ENCODE measurements around the gene FAM118A. TPM values are rescaled to one million over a fixed set of nuclear protein-coding genes. Genes with fewer than 3 reads are reported as not detected.

Gene FAM118A
- total and polyA plus RNA-seq, 2 of the 8 experiments (the other 6 are each of a cell fraction or from before 2014, with no cell fraction given): 8.5 to 18.6 TPM

DNA sequence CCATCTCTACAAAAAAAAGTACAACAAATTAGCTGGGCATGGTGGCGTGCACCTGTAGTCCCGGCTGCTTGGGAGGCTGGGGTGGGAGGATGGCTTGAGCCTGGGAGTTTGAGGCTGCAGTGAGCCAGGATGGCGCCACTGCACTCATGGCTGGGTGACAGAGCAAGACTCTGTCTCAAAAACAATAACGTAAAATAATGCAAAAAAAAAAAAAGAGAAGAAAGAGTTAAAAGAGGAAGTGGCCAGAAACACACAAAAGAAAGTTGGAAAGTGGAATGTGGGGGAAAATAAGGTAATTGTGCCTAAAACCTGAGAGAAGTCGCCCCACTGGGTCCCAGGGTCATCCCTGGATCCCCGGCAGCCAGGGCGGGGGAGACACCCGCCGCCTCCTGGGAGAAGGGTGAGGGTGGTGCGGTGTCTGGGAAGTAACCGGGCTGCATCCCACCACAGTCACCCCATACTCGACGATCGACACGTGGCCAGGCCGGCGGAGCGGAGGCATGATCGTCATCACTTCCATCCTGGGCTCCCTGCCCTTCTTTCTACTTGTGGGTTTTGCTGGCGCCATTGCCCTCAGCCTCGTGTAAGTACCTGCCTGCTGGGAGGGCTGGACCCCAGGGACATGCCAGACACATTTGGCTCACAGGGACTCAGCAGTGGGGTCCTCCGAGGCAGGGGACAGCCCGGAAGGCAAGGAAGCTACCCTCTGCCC, 16.8 kb upstream of the FAM118A start (continued):
- TF ChIP-seq, protein P1, sequence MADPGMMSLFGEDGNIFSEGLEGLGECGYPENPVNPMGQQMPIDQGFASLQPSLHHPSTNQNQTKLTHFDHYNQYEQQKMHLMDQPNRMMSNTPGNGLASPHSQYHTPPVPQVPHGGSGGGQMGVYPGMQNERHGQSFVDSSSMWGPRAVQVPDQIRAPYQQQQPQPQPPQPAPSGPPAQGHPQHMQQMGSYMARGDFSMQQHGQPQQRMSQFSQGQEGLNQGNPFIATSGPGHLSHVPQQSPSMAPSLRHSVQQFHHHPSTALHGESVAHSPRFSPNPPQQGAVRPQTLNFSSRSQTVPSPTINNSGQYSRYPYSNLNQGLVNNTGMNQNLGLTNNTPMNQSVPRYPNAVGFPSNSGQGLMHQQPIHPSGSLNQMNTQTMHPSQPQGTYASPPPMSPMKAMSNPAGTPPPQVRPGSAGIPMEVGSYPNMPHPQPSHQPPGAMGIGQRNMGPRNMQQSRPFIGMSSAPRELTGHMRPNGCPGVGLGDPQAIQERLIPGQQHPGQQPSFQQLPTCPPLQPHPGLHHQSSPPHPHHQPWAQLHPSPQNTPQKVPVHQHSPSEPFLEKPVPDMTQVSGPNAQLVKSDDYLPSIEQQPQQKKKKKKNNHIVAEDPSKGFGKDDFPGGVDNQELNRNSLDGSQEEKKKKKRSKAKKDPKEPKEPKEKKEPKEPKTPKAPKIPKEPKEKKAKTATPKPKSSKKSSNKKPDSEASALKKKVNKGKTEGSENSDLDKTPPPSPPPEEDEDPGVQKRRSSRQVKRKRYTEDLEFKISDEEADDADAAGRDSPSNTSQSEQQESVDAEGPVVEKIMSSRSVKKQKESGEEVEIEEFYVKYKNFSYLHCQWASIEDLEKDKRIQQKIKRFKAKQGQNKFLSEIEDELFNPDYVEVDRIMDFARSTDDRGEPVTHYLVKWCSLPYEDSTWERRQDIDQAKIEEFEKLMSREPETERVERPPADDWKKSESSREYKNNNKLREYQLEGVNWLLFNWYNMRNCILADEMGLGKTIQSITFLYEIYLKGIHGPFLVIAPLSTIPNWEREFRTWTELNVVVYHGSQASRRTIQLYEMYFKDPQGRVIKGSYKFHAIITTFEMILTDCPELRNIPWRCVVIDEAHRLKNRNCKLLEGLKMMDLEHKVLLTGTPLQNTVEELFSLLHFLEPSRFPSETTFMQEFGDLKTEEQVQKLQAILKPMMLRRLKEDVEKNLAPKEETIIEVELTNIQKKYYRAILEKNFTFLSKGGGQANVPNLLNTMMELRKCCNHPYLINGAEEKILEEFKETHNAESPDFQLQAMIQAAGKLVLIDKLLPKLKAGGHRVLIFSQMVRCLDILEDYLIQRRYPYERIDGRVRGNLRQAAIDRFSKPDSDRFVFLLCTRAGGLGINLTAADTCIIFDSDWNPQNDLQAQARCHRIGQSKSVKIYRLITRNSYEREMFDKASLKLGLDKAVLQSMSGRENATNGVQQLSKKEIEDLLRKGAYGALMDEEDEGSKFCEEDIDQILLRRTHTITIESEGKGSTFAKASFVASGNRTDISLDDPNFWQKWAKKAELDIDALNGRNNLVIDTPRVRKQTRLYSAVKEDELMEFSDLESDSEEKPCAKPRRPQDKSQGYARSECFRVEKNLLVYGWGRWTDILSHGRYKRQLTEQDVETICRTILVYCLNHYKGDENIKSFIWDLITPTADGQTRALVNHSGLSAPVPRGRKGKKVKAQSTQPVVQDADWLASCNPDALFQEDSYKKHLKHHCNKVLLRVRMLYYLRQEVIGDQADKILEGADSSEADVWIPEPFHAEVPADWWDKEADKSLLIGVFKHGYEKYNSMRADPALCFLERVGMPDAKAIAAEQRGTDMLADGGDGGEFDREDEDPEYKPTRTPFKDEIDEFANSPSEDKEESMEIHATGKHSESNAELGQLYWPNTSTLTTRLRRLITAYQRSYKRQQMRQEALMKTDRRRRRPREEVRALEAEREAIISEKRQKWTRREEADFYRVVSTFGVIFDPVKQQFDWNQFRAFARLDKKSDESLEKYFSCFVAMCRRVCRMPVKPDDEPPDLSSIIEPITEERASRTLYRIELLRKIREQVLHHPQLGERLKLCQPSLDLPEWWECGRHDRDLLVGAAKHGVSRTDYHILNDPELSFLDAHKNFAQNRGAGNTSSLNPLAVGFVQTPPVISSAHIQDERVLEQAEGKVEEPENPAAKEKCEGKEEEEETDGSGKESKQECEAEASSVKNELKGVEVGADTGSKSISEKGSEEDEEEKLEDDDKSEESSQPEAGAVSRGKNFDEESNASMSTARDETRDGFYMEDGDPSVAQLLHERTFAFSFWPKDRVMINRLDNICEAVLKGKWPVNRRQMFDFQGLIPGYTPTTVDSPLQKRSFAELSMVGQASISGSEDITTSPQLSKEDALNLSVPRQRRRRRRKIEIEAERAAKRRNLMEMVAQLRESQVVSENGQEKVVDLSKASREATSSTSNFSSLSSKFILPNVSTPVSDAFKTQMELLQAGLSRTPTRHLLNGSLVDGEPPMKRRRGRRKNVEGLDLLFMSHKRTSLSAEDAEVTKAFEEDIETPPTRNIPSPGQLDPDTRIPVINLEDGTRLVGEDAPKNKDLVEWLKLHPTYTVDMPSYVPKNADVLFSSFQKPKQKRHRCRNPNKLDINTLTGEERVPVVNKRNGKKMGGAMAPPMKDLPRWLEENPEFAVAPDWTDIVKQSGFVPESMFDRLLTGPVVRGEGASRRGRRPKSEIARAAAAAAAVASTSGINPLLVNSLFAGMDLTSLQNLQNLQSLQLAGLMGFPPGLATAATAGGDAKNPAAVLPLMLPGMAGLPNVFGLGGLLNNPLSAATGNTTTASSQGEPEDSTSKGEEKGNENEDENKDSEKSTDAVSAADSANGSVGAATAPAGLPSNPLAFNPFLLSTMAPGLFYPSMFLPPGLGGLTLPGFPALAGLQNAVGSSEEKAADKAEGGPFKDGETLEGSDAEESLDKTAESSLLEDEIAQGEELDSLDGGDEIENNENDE (IDR thresholded peaks at IDR 0.05; ENCODE audit: insufficient replicate concordance, low read length): no peak
- TF ChIP-seq, protein P2, sequence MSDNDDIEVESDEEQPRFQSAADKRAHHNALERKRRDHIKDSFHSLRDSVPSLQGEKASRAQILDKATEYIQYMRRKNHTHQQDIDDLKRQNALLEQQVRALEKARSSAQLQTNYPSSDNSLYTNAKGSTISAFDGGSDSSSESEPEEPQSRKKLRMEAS (IDR thresholded peaks at IDR 0.05): no peak
- TF ChIP-seq CBX8 (IDR thresholded peaks at IDR 0.05; ENCODE audit: borderline replicate concordance, low read depth, low read length) (no peak), GABPA (IDR thresholded peaks at IDR 0.05; ENCODE audit: borderline replicate concordance, insufficient read depth, low read length) (no peak), TAF1 (IDR thresholded peaks at IDR 0.05; ENCODE audit: low read depth, low read length) (no peak), CHD1 (IDR thresholded peaks at IDR 0.05; ENCODE audit: low read depth, low read length) (no peak), MAFK (IDR thresholded peaks at IDR 0.05; ENCODE audit: low read depth, low read length) (no peak), CEBPB (IDR thresholded peaks at IDR 0.05; ENCODE audit: low read depth, low read length) (no peak), TCF12 (IDR thresholded peaks at IDR 0.05; ENCODE audit: low read depth, low read length) (no peak), BCL11A (IDR thresholded peaks at IDR 0.05; ENCODE audit: low read depth in 2 of 2, low read length in 2 of 2) (no peak), SP2 (IDR thresholded peaks at IDR 0.05; ENCODE audit: low read length) (no peak)
